HG03354 (cell line): Measurements from ENCODE around the gene LRRC4B.
"Not testable (repeated sequence)": the region's sequence is repeated elsewhere in the genome, so short reads cannot be mapped to it uniquely, and the experiment has no call there.

Source experiments
- ATAC-seq: cut with Tn5 transposase; IDR thresholded peaks from one replicate; pipeline ENCODE4 v1.9.1; 2021; ENCODE audit warnings: mild to moderate bottlenecking; ENCODE audit not compliant: unreplicated experiment, poor library complexity, severe bottlenecking

The LRRC4B gene

GRCh38 chr19:50567882-50568727 lies at the start of gene LRRC4B:
TSS of gene LRRC4B (minus strand) at chr19:50568435. CDS start at chr19:50548838, 19,597 bp downstream.
- no peak for ATAC-seq

GRCh38 chr19:50612504-50613404 lies 44.5 kb upstream of the LRRC4B start:
- ATAC-seq: not testable (repeated sequence)

- no peak for ATAC-seq
Measured at GRCh38 chr19:50607874-50608785, 39.9 kb upstream of the LRRC4B start.

GRCh38 chr19:50607388-50607787 lies 39.2 kb upstream of the LRRC4B start:
- ATAC-seq: no peak

GRCh38 chr19:50606059-50606836 lies 38.0 kb upstream of the LRRC4B start:
- not testable (repeated sequence) for ATAC-seq

GRCh38 chr19:50604264-50605073 lies 36.2 kb upstream of the LRRC4B start:
- ATAC-seq: not testable (repeated sequence)

- ATAC-seq: no peak
Measured at GRCh38 chr19:50602935-50603334, 34.7 kb upstream of the LRRC4B start.

GRCh38 chr19:50602496-50602895 lies 34.3 kb upstream of the LRRC4B start:
- ATAC-seq: no peak

- no peak for ATAC-seq
Measured at GRCh38 chr19:50602089-50602422, 33.8 kb upstream of the LRRC4B start.

- no peak for ATAC-seq
Measured at GRCh38 chr19:50601407-50602088, 33.3 kb upstream of the LRRC4B start.

GRCh38 chr19:50599427-50599826 lies 31.2 kb upstream of the LRRC4B start:
- ATAC-seq: no peak

GRCh38 chr19:50590191-50590590 lies 22.0 kb upstream of the LRRC4B start:
- no peak for ATAC-seq

GRCh38 chr19:50581795-50582660 lies 13.8 kb upstream of the LRRC4B start:
- ATAC-seq: not testable (repeated sequence)

GRCh38 chr19:50580970-50581634 lies 12.9 kb upstream of the LRRC4B start:
- ATAC-seq: no peak

- no peak for ATAC-seq
Measured at GRCh38 chr19:50580240-50580639, 12.0 kb upstream of the LRRC4B start.

GRCh38 chr19:50576769-50577168 lies 8.5 kb upstream of the LRRC4B start:
- not testable (repeated sequence) for ATAC-seq
